T-helper 22 cell (primary cell): ENCODE results near the gene CD2BP2.

ENCODE experiments used
- DNase-seq: peaks from one replicate; pipeline ENCODE4 v3.0.0-alpha.2; 2020; ENCODE audit warnings: low read depth

Gene CD2BP2

DNA sequence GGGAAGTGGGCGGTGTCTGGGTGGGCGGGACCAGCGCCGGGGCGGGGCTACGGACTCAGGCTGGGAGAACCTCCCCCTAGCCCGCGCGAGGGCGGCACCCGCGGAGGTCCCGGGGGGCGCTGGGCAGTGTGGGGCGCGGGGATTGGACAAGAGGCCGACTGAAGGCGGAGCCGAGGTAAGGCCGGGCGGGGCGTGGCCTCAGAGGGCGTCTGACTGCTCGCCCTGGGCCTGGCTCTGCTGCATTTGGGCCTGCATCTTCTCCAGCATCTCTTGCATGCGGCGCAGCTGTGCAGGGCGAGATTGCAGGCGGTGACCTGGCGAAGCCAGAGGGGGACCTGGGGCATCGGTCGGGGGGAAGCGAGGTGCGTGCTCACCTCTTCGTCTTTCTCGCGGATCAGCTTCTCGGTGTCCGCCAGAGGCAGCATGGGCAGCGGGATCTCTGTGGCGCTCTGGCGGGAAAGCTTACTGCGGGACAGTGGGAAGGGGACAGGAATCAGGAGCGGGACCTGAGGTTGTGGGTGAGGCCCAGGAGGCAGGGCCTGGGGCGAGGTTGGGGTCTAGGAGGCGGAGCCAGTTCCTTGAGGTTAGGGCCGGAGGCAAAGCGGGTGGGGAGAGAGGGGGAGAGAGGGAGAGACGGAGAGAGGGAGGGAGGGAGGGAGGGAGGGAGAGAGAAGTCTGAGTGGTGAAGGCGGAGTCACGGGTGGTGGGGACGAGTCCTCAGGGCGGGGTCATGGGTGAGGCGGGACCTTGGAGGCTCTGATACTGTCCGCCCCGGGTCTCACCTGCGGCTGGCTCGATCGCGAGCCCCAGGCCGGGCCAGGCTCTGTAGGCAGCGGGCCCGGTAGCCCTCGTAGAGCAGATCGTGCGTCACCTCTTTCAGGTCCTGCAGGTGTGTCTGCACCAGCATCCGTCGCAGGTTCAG lies 23.4 kb upstream of the CD2BP2 start:
- peak; percentile 98 for DNase-seq

DNA sequence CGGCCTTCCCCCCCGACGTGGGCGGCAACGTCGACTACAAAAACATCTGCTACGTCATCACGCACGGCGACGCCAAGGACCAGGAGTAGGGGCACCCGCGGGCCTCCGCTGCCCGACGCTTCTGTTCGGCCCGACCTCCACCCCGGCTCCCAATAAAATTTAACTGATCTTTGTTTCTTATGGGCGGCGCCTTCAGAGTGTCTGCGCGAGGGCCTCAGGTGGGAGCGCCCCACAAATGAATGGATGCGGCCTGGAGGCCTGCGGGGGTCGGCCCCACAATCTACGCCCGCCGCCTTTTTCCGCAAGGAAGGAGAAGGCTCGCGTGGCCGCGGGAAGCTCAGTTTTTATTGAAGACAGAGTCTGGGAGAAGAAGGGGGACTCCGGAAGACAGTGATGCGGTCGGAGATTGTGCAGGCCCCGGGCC lies 22.7 kb upstream of the CD2BP2 start:
- peak; percentile 82 for DNase-seq

DNA sequence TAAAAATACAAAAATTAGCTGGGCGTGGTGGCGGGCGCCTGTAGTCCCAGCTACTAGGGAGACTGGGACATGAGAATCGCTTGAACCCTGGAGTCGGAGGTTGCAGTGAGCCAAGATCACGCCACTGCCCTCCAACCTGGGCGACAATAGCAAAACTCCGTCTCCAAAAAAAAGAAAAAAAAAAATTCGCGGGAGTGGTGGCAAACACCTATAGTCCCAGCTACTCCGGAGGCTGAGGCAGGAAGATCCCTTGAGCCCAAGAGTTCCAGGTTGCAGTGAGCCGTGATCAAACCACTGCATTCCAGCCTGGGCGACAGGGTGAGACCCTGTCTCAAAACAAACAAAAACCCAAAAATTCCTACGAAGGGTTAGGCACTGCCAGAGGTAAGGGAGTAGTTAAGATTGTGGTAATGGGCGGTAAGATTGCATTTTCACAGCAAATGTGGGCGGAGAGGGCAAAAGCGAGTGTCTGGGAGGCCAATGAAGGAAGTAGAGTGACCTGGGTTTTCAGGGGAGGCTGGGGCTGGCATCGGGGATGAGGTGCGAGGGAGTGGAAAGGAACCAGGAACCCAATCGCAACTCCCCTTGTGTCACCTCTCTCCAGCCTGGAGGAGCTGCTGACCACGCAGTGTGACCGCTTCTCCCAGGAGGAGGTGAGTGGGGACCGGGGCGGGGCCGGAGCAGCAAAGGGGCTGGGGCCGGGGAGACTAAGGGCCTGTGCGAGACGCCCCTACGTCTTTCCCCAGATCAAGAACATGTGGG lies 22.1 kb upstream of the CD2BP2 start:
- DNase-seq, result no peak

DNA sequence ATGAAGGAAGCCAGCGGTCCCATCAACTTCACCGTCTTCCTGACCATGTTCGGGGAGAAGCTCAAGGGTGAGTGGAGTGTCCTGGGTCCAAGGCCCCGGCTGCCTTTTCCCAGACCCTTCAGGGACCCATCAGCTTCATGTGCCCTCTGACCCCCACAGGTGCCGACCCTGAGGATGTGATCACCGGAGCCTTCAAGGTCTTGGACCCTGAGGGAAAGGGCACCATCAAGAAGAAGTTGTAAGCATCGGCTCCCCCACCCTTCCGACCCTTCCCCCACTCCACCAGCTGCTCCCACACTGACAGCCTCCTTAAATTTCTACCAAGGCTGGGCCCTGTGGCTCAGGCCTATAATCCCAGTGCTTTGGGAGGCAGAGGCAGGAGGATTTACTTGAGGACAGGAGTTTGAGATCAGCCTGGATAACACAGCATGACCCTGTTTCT lies 21.4 kb upstream of the CD2BP2 start:
- DNase-seq, result no peak

DNA sequence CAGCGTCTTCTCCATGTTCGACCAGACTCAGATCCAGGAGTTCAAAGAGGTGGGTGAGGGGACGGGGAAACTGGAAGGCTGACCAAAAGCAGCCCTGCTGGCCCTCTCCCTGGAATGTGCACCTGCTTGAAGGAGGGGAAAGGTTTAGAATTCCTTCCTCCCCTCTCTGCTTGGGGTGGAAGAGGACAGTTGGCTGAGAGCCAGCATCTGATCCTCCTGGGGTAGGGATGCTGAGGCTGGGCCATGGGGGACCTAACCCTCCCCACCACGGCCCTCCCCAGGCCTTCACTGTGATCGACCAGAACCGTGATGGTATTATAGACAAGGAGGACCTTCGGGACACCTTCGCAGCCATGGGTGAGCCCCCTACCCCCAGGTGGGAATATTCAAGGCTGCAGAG lies 20.8 kb upstream of the CD2BP2 start:
- DNase-seq, result no peak

DNA sequence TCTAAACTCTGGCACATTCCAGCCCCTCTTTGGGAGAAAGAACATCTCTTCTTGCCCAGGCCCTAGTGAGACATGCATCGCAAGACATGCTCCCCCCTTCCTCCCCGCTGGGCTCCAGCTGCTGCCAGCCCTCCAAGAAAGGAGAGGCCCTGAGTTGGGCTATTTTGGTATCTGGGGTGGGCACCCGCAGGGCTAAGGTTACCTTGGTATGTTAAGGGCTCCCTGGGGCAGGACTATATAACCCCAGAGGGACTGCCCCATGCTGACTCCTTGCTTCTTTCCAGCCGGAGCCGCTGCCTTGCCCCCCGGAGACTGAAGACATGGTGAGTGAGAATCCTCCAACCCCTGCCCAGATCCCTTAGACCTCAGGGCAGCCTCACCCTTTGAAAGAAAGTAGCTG lies 19.4 kb upstream of the CD2BP2 start, which contains the start of gene MYL11:
Gene MYL11, plus strand, starts transcription at position 265 of the 400 bp plus-strand sequence. Its CDS starts 56 bp downstream, at position 321.
- no peak for DNase-seq

DNA sequence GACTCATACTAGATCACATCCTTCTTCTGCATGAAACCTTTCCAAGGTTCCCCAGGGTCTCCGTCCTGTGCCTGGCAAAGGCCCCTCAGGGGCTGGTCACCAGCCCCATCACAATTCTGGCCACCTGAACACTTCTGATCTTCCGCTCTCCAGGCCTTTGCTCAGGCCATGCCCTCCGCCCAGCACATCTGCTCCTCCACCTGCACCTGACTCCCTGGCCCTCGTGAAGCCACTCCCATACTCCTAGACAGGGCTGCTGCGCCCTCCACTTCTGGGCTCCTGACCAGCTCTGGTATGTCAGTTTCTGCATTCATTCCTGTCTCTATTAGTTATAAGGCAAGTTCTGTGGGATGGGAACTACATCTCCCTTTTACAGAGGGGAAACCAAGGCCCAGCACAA lies 17.6 kb upstream of the CD2BP2 start:
- no peak for DNase-seq

DNA sequence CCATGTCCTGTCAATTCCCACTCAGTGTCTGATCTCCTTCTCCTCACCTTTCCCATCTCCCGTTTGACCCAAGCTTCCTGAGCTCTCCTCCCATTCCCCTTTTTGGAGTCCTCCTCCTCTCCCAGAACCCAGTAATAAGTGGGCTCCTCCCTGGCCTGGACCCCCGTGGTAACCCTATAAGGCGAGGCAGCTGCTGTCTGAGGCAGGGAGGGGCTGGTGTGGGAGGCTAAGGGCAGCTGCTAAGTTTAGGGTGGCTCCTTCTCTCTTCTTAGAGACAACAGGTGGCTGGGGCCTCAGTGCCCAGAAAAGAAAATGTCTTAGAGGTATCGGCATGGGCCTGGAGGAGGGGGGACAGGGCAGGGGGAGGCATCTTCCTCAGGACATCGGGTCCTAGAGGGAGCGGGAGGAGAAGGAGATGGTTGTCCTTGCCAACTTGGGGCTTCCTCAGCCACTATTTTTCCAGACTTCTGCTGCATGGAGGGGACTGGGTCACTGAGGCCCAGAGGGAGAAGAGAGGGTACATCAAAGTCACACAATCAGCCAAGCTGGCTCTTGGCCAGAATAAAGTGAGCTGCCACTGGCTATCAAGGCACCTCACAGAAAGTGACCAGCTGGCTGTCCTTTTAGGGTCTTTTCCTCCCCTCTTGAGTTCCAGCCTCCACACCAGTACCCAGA lies 17.1 kb upstream of the CD2BP2 start:
- no peak for DNase-seq

DNA sequence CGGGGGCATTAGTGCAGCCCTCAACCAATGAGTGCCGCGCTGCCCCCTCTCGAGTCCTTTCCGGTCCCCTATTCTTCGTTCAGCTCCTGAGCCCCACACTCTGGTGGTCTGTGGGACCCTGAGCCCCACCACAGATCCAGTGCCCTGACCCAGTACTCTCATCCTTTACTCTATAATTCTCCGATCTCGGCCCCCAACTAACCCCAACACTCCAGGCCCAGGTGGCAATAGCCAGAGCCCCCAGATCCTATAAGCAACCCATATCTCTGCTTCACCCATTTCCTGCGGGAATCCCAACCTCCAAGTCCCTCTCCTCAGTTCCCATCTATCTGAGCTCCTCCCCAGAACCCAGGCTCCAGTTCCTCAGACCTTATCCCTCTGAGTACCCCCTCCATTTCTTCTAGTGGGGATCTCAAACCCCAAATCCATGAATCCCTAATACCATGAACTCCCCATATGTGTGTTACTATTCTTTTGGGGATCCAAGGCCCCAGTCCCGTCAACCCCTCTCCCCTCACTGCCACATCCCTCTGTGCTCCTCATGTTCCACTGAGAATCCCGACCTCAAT lies 16.2 kb upstream of the CD2BP2 start:
- no peak for DNase-seq

DNA sequence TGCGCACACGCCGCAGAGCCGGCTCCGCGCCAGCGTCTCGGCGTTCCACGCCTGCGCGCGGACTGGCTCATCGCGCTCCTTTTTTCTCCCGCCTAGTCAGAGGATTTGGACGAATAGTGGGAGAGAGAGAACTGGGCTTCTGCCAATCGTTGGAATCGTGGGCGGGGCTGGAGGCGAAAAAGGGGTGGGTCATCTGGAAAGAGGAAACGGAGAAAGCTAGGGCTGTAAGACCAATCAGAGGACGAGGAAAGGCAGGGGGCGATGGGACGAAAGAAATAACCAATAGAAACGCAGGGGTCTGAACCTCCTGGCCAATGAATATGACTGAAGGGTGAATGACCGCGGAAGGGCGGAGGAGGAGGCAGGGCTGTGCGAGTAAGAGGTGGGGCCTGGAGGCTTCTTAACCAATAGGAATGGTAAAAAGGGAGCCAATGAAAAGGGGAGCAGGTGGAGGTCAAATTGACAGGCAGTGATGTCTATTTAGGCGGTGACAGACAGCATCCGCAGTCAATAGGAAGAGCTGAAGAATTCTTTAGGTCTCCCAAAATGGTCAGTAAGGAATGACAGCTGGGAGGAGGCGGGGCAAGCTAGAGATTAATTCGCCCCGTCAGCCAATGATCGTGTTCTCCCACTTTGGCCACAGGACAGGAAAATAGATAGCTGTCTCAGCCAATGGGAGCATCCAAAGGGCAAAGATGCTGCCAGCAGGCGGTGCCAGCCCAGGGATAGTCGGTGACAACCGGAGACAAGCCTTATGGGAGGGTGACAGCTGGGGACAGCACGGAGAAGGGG lies 15.5 kb upstream of the CD2BP2 start, which contains the start of gene TBC1D10B:
Gene TBC1D10B, minus strand, starts transcription at position 39 of the 792 bp plus-strand sequence. CDS start 311 bp downstream, outside the sequence.
- peak; percentile 99 for DNase-seq

DNA sequence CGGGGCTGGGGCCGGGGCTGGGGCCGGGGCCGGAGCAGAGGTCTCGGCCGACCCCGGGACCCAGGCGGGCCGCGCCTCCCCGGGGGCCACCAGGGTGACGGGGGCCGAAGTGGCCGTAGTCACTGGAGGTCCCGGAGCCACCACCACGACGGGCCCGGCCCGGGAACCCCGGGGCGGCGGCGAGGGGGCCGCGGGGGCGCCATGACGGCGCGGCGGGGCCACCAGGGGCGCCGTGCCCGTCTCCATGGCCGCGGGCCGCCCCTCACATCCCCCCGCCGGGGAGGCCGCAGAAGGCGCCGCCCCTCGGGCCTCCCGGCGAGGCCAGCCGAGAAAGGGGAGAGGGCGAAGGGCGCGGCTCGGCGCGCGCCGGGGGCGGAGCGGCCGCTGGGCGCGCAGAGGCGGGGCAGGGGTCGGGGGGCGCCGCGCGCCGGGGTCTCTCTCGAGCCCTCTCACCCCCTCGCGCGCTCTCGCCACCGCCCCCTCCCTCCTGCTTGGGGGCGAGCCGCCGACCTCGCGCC lies 14.9 kb upstream of the CD2BP2 start:
- DNase-seq, result no peak

DNA sequence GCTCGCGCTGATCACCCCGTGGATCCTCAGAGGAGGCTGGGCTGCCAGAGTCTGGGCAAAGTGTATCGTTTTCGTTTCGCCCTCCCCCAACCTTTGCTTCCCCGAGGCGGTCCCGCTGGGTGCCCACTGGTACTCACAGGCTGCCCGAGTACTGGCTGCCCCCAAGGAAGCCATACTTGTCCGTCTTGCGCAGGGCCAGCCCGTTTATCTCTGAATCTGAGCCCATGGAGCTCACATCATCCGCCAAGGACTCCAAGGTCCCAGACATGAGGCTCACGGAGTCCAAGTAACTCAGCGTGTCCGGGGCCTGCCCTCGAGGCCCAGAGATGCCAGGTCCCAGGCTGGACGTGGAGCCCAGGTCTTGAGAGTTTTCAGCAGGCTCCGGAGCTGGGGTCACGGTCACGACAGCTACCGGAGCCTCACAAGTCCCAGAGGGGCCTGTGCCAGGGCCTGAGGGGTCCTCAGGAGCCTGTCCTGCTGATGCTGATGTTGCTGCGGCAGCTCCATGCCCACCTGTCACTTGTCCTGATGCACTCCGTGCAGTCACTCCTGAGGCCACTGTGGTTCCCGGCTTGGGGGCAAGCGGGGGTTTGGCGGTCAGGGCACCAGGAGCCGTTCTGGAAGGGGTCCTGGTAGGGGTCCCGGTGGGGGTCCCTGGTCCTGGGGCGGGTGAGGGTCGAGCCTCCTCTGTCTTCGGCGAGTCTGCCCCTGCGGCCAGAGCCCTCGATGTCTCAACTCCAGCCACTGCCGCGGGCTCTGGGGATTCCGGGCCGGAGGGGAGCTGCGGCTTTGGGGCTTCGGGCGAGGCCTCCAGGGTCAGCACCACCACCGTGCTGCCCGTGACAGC lies 14.2 kb upstream of the CD2BP2 start:
- no peak for DNase-seq

DNA sequence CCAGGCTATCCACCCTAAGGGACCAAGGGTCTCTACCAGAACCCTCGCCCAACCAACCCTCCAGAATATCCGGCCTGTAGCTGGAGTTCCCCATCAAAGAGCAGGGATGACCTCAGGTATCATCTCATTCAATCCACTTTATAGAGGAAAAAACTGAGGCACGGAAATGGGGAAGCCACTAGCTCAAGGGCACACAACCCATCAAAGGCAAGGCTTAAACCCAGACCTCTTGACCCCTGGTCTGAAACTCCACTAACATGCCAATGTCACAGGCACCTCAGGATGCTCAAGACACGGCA lies 13.6 kb upstream of the CD2BP2 start:
- DNase-seq, result no peak

DNA sequence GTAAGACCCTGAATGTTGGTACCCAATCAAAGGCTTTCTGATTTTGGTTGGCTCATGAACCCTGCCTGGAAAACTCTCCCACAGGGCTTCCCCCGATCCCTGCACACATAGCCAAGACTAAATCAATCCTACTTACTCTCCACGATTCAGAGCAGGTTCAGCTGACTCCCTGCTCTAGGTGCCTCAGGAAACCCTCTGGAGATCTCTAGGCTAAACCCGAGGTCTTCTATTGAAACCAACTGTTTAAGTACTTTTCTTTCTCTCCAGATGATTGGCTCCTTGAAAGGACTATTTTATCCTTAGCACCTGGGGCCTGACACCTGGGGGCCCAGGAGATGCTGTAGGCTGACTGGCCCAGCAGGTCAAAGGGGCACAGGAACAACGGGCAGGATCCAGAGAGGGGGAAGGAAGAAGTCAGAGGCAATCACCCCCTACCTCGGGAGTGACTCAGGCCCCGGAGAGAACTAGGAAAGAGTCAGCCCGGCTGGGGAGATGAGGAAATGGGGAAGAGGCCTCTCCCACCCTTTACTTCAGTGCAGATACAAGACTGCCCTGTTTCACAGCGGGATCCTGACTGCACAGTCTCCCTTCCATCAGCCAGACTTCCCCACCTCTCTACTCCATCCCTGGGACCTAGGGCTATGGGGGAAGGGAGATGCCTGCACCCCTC lies 13.1 kb upstream of the CD2BP2 start:
- DNase-seq, result no peak

DNA sequence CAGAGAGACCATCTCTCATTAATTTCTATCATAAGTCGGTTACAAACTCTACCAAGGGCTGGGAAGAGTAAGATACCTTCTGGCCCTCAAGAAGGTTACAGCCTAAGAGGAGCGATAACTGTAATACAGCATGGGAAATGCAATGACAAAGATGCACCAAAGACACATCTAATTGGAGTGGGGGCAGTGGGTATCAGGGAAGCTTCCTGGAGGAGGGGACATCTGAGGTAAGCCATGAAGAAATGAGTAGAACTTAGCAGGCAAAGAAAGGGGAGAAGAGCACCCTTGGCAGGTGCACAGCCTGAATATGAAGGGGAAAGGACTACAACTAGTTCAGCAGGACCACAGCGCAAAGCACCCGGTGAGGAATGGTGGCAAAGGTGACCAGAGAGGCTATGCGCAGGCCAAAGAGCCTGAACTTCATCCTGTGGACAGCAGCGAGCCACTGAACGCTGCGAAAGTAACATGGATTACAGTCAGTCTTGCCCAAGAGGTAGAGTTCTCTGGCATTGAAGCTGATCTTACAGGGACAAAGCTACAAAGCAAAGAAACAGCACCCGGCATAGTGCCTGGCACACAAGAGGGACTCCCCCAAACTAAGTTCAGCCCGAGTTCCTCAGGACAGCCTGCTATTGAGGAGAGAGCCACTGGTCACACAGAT lies 12.4 kb upstream of the CD2BP2 start:
- DNase-seq, result no peak

DNA sequence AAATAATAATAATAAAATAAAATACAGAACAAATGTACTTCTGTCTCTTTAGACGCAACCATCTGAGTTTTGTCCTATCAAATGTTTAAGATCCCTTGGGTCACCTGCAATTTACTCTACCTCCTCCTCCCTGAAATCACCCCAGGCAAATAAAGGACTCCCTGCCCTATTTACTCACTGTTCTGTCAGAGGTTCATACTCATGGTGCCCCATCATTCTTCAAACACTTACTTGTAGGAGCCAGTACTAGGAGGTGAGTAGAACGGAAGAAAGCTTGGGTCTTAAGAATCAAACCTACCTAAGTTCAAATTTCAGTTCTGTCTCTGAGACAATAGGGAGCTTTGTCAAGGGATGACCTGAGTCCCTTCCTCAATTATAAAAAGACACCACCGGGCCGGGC lies 11.4 kb upstream of the CD2BP2 start:
- no peak for DNase-seq

DNA sequence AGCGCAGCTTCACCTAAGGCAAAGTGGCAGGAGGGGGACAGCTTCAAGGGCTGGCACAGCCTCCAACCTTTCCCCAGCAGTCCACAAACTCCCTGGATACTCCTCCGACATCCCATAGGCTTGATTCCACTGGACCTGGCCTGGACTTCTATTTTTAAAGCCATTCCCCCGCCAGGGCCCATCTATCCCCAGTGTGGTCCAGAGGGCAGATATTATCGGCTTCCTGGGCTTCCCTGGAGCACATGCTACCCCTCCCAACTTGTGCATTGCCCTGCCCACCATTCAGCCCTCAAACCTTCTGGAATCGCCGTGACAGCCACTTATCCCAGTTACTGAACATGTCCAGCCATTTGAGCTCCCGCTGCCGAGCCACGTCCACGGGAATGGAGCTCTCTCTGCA lies 10.1 kb upstream of the CD2BP2 start:
- DNase-seq, result no peak

DNA sequence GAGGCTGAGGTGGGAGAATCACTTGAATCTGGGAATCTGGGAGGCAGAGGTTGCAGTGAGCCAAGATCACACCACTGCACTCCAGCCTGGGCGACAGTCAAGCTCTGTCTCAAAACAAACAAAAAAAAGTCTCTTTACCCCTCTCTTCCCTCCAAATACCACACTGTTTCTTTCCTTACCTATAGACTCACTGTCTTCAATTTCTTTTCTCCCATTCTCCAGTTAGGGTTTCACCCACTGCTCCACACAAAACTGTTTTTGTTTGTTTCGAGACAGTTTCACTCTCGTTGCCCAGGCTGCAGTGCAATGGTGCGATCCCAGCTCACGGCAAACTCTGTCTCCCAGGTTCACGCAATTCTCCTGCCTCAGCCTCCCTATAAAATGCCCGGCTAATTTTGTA lies 6.1 kb upstream of the CD2BP2 start:
- no peak for DNase-seq

DNA sequence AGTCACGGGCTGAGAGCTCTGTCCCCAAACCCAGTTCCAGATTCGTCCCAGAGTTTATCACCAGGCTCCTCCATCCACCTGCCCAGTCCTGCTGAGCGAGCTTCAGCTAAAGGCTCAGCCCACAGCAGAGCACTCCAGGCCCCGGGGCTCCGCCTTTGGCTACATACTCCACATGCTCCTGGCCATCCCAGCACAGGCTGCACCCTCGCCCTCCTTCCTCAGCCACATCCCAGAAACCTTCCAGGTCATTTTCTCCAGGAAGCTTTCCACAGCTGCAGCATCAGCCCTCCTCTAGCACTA lies 4.7 kb upstream of the CD2BP2 start:
- DNase-seq, result no peak
